ENCODE data around the gene FARS2. TPM values are rescaled to one million over a fixed set of nuclear protein-coding genes. Genes with fewer than 3 reads are reported as not detected.
A peak's percentile ranks its signal among the peaks of the same experiment; 100 is the strongest.

FARS2 gene
- total and polyA plus RNA-seq, 2 donors (not counting 1 experiment from before 2014, with no cell fraction given) = 11.0 to 18.5 TPM

DNA sequence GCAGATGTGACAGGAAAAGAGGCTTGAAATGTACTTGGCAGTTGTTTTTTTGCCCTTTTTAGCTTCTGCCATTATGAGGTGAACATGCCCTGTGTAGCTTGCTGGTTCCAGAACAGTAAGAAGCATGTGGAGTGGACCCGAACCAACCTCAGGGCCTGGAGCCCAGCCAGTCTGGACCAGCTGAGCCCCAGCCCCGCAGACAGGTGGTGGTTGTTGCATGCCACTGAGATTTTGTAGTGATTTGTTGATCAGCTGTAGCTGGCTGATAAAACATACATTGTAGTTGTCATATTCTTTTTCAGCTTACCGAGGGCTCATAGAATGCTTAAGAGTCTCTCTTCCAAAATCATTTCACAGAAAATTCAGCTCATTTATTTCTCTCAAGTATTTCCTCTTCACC is 182.2 kb downstream of the FARS2 start:
- DNase-seq (ENCODE audit: low read depth in 2 of 2) = no peak

GRCh38 chr6:5446362-5447075 is 185.2 kb downstream of the FARS2 start:
- Histone ChIP-seq H2AFZ (ENCODE audit: low read length) (no peak overlapping the region), H3K27ac (ENCODE audit: insufficient read depth, low read length) (no peak overlapping the region), H3K79me2 (ENCODE audit: control insufficient read depth, insufficient read depth, low read length) (no peaks in the 10 kb centered on the region), H3K4me3 (replicated peaks in 1 of 4; ENCODE audit: control extremely low read depth in 1 of 4, insufficient read depth in 1 of 4, low read depth in 3 of 4, low read length in 4 of 4) (no peak overlapping the region), H3K9ac (ENCODE audit: insufficient read depth, low read length) (no peak overlapping the region), H3K36me3 (ENCODE audit: control insufficient read depth, insufficient read depth, low read length) (no peaks in the 10 kb centered on the region), H3K4me2 (ENCODE audit: extremely low read depth, insufficient read depth, low read length) (no peak overlapping the region), H4K20me1 (ENCODE audit: control insufficient read depth, extremely low read depth, insufficient read depth, low read length) (no peaks in the 10 kb centered on the region), H3K9me3 (ENCODE audit: control insufficient read depth, insufficient read depth, low read depth, low read length) (no peaks in the 10 kb centered on the region), H3K4me1 (ENCODE audit: control insufficient read depth, extremely low read depth, insufficient read depth, low read length) (no peaks in the 10 kb centered on the region), H3K27me3 (ENCODE audit: control insufficient read depth, insufficient read depth, low read length) (no peaks in the 10 kb centered on the region)
- TF ChIP-seq EZH2 (IDR thresholded peaks at IDR 0.05; ENCODE audit: low read length, missing control alignments) = no peak
- TF ChIP-seq, protein P1, sequence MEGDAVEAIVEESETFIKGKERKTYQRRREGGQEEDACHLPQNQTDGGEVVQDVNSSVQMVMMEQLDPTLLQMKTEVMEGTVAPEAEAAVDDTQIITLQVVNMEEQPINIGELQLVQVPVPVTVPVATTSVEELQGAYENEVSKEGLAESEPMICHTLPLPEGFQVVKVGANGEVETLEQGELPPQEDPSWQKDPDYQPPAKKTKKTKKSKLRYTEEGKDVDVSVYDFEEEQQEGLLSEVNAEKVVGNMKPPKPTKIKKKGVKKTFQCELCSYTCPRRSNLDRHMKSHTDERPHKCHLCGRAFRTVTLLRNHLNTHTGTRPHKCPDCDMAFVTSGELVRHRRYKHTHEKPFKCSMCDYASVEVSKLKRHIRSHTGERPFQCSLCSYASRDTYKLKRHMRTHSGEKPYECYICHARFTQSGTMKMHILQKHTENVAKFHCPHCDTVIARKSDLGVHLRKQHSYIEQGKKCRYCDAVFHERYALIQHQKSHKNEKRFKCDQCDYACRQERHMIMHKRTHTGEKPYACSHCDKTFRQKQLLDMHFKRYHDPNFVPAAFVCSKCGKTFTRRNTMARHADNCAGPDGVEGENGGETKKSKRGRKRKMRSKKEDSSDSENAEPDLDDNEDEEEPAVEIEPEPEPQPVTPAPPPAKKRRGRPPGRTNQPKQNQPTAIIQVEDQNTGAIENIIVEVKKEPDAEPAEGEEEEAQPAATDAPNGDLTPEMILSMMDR (conservative IDR thresholded peaks at IDR 0.05 in 1 of 2, IDR thresholded peaks at IDR 0.05 in 1 of 2; ENCODE audit: low read depth in 1 of 2, low read length in 2 of 2) = no peak
- DNase-seq (ENCODE audit: low read depth in 2 of 2) = peak in 1 of 2 donors; percentile 34

More for the DNA sequence above, 182.2 kb downstream of the FARS2 start:
- TF ChIP-seq, protein P1 (conservative IDR thresholded peaks at IDR 0.05 in 1 of 2, IDR thresholded peaks at IDR 0.05 in 1 of 2; ENCODE audit: low read depth in 1 of 2, low read length in 2 of 2) = no peak
- TF ChIP-seq EZH2 (IDR thresholded peaks at IDR 0.05; ENCODE audit: low read length, missing control alignments) = no peak
- Histone ChIP-seq H3K4me3 (replicated peaks in 1 of 4; ENCODE audit: control extremely low read depth in 1 of 4, insufficient read depth in 1 of 4, low read depth in 3 of 4, low read length in 4 of 4) (no peak overlapping the region), H3K9me3 (ENCODE audit: control insufficient read depth, insufficient read depth, low read depth, low read length) (no peaks in the 10 kb centered on the region), H3K9ac (ENCODE audit: insufficient read depth, low read length) (no peak overlapping the region), H3K27ac (ENCODE audit: insufficient read depth, low read length) (no peak overlapping the region), H3K36me3 (ENCODE audit: control insufficient read depth, insufficient read depth, low read length) (no peaks in the 10 kb centered on the region), H2AFZ (ENCODE audit: low read length) (no peak overlapping the region), H3K4me2 (ENCODE audit: extremely low read depth, insufficient read depth, low read length) (no peak overlapping the region), H3K4me1 (ENCODE audit: control insufficient read depth, extremely low read depth, insufficient read depth, low read length) (no peaks in the 10 kb centered on the region), H3K27me3 (ENCODE audit: control insufficient read depth, insufficient read depth, low read length) (no peaks in the 10 kb centered on the region), H3K79me2 (ENCODE audit: control insufficient read depth, insufficient read depth, low read length) (no peaks in the 10 kb centered on the region), H4K20me1 (ENCODE audit: control insufficient read depth, extremely low read depth, insufficient read depth, low read length) (no peaks in the 10 kb centered on the region)

- no peaks in the 10 kb centered on the region for H3K27me3 ChIP-seq (ENCODE audit: control insufficient read depth, insufficient read depth, low read length)
- H3K4me2 ChIP-seq (ENCODE audit: extremely low read depth, insufficient read depth, low read length) = no peak overlapping the region
- no peak overlapping the region for H2AFZ ChIP-seq (ENCODE audit: low read length)
- H4K20me1 ChIP-seq (ENCODE audit: control insufficient read depth, extremely low read depth, insufficient read depth, low read length) = no peaks in the 10 kb centered on the region
- no peak for DNase-seq (ENCODE audit: low read depth in 2 of 2)
- no peak overlapping the region for H3K27ac ChIP-seq (ENCODE audit: insufficient read depth, low read length)
- no peaks in the 10 kb centered on the region for H3K36me3 ChIP-seq (ENCODE audit: control insufficient read depth, insufficient read depth, low read length)
- TF ChIP-seq, protein P1 (conservative IDR thresholded peaks at IDR 0.05 in 1 of 2, IDR thresholded peaks at IDR 0.05 in 1 of 2; ENCODE audit: low read depth in 1 of 2, low read length in 2 of 2) = no peak
- no peak for TF ChIP-seq EZH2 (IDR thresholded peaks at IDR 0.05; ENCODE audit: low read length, missing control alignments)
- H3K9ac ChIP-seq (ENCODE audit: insufficient read depth, low read length) = no peak overlapping the region
- no peaks in the 10 kb centered on the region for H3K79me2 ChIP-seq (ENCODE audit: control insufficient read depth, insufficient read depth, low read length)
- H3K9me3 ChIP-seq (ENCODE audit: control insufficient read depth, insufficient read depth, low read depth, low read length) = no peaks in the 10 kb centered on the region
- no peak overlapping the region for H3K4me3 ChIP-seq (replicated peaks in 1 of 4; ENCODE audit: control extremely low read depth in 1 of 4, insufficient read depth in 1 of 4, low read depth in 3 of 4, low read length in 4 of 4)
- no peaks in the 10 kb centered on the region for H3K4me1 ChIP-seq (ENCODE audit: control insufficient read depth, extremely low read depth, insufficient read depth, low read length)
Observed at GRCh38 chr6:5447921-5448320, 186.6 kb downstream of the FARS2 start.

Data from fibroblast of lung (primary cell).